HL-60 (cell line): ENCODE measurements around the gene SPATA31D4.

Source experiments
- GABPA ChIP-seq: IDR thresholded peaks from 2 replicates; pipeline ENCODE4 v1.6.1; 2012; ENCODE audit warnings: low read depth
- POLR2AphosphoS5 ChIP-seq: IDR thresholded peaks from 2 replicates; pipeline ENCODE4 v1.6.1; 2012; ENCODE audit warnings: low read depth
- SPI1 ChIP-seq: IDR thresholded peaks from 2 replicates; pipeline ENCODE4 v1.6.1; 2012; ENCODE audit warnings: low read depth, mild to moderate bottlenecking, borderline replicate concordance
- TF ChIP-seq, protein P1 (sequence below): IDR thresholded peaks from one replicate; pipeline ENCODE4 v1.5.1; 2011; ENCODE audit warnings: low read length, control low read depth, inconsistent platforms; ENCODE audit not compliant: insufficient read depth
- TF ChIP-seq, protein P2 (sequence below): IDR thresholded peaks from 2 replicates; pipeline ENCODE4 v1.6.1; 2012; ENCODE audit warnings: low read depth; ENCODE audit not compliant: insufficient replicate concordance

DNA sequence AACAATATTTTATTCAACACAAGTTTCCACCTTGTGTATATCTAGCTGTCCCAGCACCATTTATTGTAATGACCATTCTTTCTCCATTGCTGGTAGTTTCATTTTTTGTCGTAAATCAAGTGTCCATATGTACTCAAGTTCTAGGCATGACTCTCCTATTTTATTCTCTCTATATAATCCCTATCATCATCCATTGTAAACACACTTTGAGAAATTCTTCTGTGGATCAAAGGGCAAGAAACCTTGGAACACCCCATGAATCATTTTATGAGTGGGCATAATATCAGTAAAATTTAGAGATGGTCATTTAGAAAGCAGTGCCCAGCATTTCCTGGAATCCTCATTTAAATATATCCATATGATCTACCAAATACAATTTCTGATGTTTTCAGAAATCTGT is 35.8 kb upstream of the SPATA31D4 start:
- TF ChIP-seq, protein P1, sequence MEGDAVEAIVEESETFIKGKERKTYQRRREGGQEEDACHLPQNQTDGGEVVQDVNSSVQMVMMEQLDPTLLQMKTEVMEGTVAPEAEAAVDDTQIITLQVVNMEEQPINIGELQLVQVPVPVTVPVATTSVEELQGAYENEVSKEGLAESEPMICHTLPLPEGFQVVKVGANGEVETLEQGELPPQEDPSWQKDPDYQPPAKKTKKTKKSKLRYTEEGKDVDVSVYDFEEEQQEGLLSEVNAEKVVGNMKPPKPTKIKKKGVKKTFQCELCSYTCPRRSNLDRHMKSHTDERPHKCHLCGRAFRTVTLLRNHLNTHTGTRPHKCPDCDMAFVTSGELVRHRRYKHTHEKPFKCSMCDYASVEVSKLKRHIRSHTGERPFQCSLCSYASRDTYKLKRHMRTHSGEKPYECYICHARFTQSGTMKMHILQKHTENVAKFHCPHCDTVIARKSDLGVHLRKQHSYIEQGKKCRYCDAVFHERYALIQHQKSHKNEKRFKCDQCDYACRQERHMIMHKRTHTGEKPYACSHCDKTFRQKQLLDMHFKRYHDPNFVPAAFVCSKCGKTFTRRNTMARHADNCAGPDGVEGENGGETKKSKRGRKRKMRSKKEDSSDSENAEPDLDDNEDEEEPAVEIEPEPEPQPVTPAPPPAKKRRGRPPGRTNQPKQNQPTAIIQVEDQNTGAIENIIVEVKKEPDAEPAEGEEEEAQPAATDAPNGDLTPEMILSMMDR, result no peak
- TF ChIP-seq POLR2AphosphoS5, result no peak
- TF ChIP-seq, protein P2, sequence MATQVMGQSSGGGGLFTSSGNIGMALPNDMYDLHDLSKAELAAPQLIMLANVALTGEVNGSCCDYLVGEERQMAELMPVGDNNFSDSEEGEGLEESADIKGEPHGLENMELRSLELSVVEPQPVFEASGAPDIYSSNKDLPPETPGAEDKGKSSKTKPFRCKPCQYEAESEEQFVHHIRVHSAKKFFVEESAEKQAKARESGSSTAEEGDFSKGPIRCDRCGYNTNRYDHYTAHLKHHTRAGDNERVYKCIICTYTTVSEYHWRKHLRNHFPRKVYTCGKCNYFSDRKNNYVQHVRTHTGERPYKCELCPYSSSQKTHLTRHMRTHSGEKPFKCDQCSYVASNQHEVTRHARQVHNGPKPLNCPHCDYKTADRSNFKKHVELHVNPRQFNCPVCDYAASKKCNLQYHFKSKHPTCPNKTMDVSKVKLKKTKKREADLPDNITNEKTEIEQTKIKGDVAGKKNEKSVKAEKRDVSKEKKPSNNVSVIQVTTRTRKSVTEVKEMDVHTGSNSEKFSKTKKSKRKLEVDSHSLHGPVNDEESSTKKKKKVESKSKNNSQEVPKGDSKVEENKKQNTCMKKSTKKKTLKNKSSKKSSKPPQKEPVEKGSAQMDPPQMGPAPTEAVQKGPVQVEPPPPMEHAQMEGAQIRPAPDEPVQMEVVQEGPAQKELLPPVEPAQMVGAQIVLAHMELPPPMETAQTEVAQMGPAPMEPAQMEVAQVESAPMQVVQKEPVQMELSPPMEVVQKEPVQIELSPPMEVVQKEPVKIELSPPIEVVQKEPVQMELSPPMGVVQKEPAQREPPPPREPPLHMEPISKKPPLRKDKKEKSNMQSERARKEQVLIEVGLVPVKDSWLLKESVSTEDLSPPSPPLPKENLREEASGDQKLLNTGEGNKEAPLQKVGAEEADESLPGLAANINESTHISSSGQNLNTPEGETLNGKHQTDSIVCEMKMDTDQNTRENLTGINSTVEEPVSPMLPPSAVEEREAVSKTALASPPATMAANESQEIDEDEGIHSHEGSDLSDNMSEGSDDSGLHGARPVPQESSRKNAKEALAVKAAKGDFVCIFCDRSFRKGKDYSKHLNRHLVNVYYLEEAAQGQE, result no peak
- TF ChIP-seq GABPA, result no peak
- TF ChIP-seq SPI1, result no peak
